Breast epithelium (tissue), 3 donors: ENCODE measurements around the gene MEG3.

Experiments
- POLR2A ChIP-seq: fragments of 450-650 bp; IDR thresholded peaks from one replicate; pipeline ENCODE4 v1.6.1; 2016; ENCODE audit warnings: antibody characterized with exemption, mild to moderate bottlenecking, moderate library complexity
- POLR2AphosphoS5 ChIP-seq, 3 donors: sonication (generic); formaldehyde crosslinking; IDR thresholded peaks; one replicate each; pipeline ENCODE4 v1.6.1; 2017; ENCODE audit warnings: antibody characterized with exemption in 3 of 3
- TF ChIP-seq, protein P1 (sequence below), 3 donors: fragments of 450-650 bp; IDR thresholded peaks; one replicate each; pipeline ENCODE4 v1.5.1; 2016 to 2017; ENCODE audit warnings: antibody characterized with exemption in 3 of 3, mild to moderate bottlenecking in 3 of 3, moderate library complexity in 3 of 3

GRCh38 chr14:100841066-100841760 is 15.3 kb downstream of the MEG3 start:
- TF ChIP-seq, protein P1, sequence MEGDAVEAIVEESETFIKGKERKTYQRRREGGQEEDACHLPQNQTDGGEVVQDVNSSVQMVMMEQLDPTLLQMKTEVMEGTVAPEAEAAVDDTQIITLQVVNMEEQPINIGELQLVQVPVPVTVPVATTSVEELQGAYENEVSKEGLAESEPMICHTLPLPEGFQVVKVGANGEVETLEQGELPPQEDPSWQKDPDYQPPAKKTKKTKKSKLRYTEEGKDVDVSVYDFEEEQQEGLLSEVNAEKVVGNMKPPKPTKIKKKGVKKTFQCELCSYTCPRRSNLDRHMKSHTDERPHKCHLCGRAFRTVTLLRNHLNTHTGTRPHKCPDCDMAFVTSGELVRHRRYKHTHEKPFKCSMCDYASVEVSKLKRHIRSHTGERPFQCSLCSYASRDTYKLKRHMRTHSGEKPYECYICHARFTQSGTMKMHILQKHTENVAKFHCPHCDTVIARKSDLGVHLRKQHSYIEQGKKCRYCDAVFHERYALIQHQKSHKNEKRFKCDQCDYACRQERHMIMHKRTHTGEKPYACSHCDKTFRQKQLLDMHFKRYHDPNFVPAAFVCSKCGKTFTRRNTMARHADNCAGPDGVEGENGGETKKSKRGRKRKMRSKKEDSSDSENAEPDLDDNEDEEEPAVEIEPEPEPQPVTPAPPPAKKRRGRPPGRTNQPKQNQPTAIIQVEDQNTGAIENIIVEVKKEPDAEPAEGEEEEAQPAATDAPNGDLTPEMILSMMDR (IDR thresholded peaks at IDR 0.05): no peak
- TF ChIP-seq POLR2AphosphoS5 (IDR thresholded peaks at IDR 0.05): no peak
- no peak for TF ChIP-seq POLR2A
